ENCODE measurements around the gene ATP5PF.

ATP5PF gene

DNA sequence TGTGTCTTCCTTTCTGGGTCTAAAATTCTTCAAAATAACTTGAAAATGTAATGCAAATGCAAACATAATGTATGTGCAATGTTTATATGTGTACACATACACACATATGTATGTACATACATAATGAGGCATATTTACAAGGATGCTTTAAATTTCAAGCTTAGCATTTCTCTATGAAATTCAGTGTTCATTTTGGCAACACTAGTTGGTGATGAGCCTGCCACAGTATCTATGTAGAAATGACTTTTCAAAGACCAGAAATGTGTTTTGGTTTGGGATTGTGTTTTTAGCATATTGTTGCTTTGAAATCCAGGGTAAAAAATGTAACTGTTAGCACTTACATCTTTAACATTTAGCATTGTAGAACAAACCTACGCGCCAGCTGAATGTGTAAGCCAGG lies 10.2 kb upstream of the ATP5PF start:
- Histone ChIP-seq H3K27ac (ENCODE audit: poor library complexity, severe bottlenecking) (no peak overlapping the region), H3K27me3 (ENCODE audit: insufficient read depth, poor library complexity, severe bottlenecking) (no peaks in the 10 kb centered on the region), H3K4me1 (ENCODE audit: insufficient read depth, poor library complexity, severe bottlenecking) (no peaks in the 10 kb centered on the region), H3K4me3 (ENCODE audit: severe bottlenecking) (no peak overlapping the region), H3K36me3 (ENCODE audit: low read depth) (peaks cover 29% of the 10 kb centered on the region), H3K9me3 (ENCODE audit: severe bottlenecking) (no peaks in the 10 kb centered on the region)
- no peak for TF ChIP-seq CTCF (IDR thresholded peaks at IDR 0.05; ENCODE audit: poor library complexity, severe bottlenecking)
- no peak for DNase-seq (ENCODE audit: low spot score)
- no peak for ATAC-seq (ENCODE audit: low read depth)

DNA sequence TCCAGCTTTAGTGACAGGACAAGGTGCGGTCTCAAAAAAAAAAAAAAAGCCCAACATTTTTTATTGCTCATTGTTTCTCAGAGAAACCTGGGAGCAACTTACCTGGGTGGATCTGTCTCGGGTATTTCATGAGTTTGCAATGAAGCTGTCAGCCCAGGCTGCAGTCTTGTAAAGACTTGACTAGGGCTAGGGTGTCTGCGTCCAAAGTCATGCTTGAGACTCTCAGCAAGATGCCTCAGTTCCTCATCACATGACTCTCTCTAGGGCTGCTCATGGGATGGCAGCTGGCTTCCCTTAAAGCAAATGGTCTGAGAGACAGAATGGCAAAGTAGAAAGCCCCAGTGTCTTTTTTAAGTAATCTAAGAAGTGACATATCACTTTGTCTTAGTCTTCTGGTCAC lies 8.2 kb upstream of the ATP5PF start:
- Histone ChIP-seq H3K9me3 (ENCODE audit: severe bottlenecking) (no peaks in the 10 kb centered on the region), H3K27ac (ENCODE audit: poor library complexity, severe bottlenecking) (no peak overlapping the region), H3K4me3 (ENCODE audit: severe bottlenecking) (no peak overlapping the region), H3K4me1 (ENCODE audit: insufficient read depth, poor library complexity, severe bottlenecking) (no peaks in the 10 kb centered on the region), H3K36me3 (ENCODE audit: low read depth) (peaks cover 20% of the 10 kb centered on the region), H3K27me3 (ENCODE audit: insufficient read depth, poor library complexity, severe bottlenecking) (no peaks in the 10 kb centered on the region)
- no peak for ATAC-seq (ENCODE audit: low read depth)
- no peak for DNase-seq (ENCODE audit: low spot score)
- TF ChIP-seq CTCF (IDR thresholded peaks at IDR 0.05; ENCODE audit: poor library complexity, severe bottlenecking), result no peak

DNA sequence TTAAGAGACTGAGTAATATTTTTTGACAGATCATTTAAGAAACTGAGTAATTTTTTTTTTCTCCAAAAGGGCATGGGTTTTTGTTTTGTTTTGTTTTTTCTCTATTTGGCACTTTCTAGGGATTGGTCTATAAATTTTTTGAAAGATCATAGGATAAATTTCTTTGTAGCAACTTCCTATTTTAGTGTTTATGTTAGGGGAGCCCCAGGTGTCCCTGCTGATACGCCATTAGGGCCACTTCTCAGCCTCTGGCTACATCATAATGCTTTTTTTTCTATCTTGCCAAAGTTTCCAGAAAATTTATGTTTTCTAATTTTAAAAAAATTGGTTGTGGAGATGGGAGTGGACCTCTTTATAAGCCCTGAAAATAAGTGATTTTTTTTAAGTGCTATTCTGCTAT lies 2.7 kb upstream of the ATP5PF start:
- Histone ChIP-seq H3K36me3 (ENCODE audit: low read depth) (no peaks in the 10 kb centered on the region), H3K27ac (ENCODE audit: poor library complexity, severe bottlenecking) (no peak overlapping the region), H3K9me3 (ENCODE audit: severe bottlenecking) (no peaks in the 10 kb centered on the region), H3K4me1 (ENCODE audit: insufficient read depth, poor library complexity, severe bottlenecking) (no peaks in the 10 kb centered on the region), H3K4me3 (ENCODE audit: severe bottlenecking) (peak overlapping the region; percentile 96), H3K27me3 (ENCODE audit: insufficient read depth, poor library complexity, severe bottlenecking) (no peaks in the 10 kb centered on the region)
- ATAC-seq (ENCODE audit: low read depth), result no peak
- no peak for TF ChIP-seq CTCF (IDR thresholded peaks at IDR 0.05; ENCODE audit: poor library complexity, severe bottlenecking)
- DNase-seq (ENCODE audit: low spot score), result no peak

DNA sequence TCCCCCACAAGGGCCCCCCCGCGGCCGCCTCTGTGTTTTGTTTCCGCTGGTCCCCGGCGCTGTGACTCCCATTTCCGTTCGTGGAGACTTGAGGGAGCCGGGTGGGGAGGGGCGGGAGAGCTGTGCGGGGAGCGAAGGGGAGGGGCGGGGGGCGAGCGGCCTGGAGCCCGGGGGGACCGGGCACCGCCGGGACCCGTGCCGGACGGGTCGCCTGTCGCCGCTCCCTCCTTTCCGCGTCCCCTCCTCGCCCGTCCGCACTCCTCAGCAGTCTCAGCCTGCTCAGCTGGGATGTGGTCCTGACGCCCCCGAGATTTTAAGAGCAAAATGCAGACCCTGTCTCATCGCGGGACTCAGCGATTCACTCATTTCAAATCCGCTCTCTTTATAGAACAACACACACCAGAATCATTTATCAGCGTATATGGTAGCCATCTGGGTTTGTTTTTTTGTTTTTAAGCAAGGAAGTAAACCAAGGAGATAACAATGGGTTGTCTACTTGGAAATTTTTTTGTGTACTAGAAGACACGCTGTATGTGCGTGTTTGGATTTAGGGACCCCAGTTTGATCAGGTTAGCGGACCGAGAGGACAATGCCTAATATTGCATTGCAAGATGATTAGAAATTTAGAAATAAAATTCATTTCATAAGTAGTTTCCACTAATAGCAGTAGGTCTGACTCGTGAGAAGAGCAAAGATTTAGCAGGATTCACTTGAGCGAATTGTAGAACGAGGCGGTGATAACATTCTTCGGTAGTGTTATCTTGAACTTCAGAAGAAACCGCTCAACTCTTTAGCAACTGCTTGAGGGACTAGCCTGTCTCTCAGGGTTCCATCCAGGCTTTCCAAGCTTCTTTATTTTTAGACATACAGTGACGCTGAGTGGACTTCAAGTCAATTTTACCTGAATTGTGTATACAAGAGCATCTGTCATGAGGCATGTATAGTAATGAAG lies 1.2 kb upstream of the ATP5PF start:
- TF ChIP-seq CTCF (IDR thresholded peaks at IDR 0.05; ENCODE audit: poor library complexity, severe bottlenecking), result no peak
- H3K27me3 ChIP-seq (ENCODE audit: insufficient read depth, poor library complexity, severe bottlenecking), result no peaks in the 10 kb centered on the region
- no peaks in the 10 kb centered on the region for H3K9me3 ChIP-seq (ENCODE audit: severe bottlenecking)
- peak overlapping the region; percentile 90 for H3K27ac ChIP-seq (ENCODE audit: poor library complexity, severe bottlenecking)
- peak overlapping the region; percentile 96 for H3K4me3 ChIP-seq (ENCODE audit: severe bottlenecking)
- H3K4me1 ChIP-seq (ENCODE audit: insufficient read depth, poor library complexity, severe bottlenecking), result no peaks in the 10 kb centered on the region
- H3K36me3 ChIP-seq (ENCODE audit: low read depth), result peaks cover 8% of the 10 kb centered on the region; the same call in 1 of the 2 replicates
- peak; percentile 58 for ATAC-seq (ENCODE audit: low read depth)
- peak; percentile 86 for DNase-seq (ENCODE audit: low spot score)

GRCh38 chr21:25734654-25734903 lies 125 bp downstream of the ATP5PF start:
- ATAC-seq (ENCODE audit: low read depth), result no peak
- no peaks in the 10 kb centered on the region for H3K9me3 ChIP-seq (ENCODE audit: severe bottlenecking)
- H3K4me3 ChIP-seq (ENCODE audit: severe bottlenecking), result peak overlapping the region; percentile 96
- DNase-seq (ENCODE audit: low spot score), result no peak
- no peaks in the 10 kb centered on the region for H3K27me3 ChIP-seq (ENCODE audit: insufficient read depth, poor library complexity, severe bottlenecking)
- H3K27ac ChIP-seq (ENCODE audit: poor library complexity, severe bottlenecking), result peak overlapping the region; percentile 90
- H3K36me3 ChIP-seq (ENCODE audit: low read depth), result peaks cover 18% of the 10 kb centered on the region
- H3K4me1 ChIP-seq (ENCODE audit: insufficient read depth, poor library complexity, severe bottlenecking), result no peaks in the 10 kb centered on the region
- no peak for TF ChIP-seq CTCF (IDR thresholded peaks at IDR 0.05; ENCODE audit: poor library complexity, severe bottlenecking)

All from RWPE2 (cell line).